K562 (cell line): ENCODE data around the gene IGLON5. TPM values are rescaled to one million over a fixed set of nuclear protein-coding genes. Genes with fewer than 3 reads are reported as not detected.

Experiments
- CEBPB ChIP-seq: fragments of 450-650 bp; IDR thresholded peaks from 2 replicates; pipeline ENCODE4 v1.6.1; 2016; ENCODE audit warnings: missing genetic modification characterization, missing compliant biosample characterization
- CTCFL ChIP-seq: IDR thresholded peaks from 2 replicates; pipeline ENCODE4 v1.6.1; 2011; ENCODE audit warnings: borderline replicate concordance, low read depth, mild to moderate bottlenecking, moderate library complexity, low read length; ENCODE audit not compliant: insufficient read depth, poor library complexity, severe bottlenecking
- FOXP4 ChIP-seq: sonication (generic); formaldehyde crosslinking; IDR thresholded peaks from 2 replicates; pipeline ENCODE4 v1.8.0; 2022; ENCODE audit warnings: mild to moderate bottlenecking, missing genetic modification reagents, borderline replicate concordance
- GTF2F1 ChIP-seq: IDR thresholded peaks from 2 replicates; pipeline ENCODE4 v1.6.1; 2011; ENCODE audit warnings: low read depth, low read length, improper control_type of control experiment
- HCFC1 ChIP-seq: IDR thresholded peaks from 2 replicates; pipeline ENCODE4 v1.6.1; 2012; ENCODE audit warnings: low read depth, low read length, improper control_type of control experiment
- MAZ ChIP-seq, 2 experiments: fragments of 450-650 bp in 1 of 2; sonication (generic) in 1 of 2; formaldehyde crosslinking; IDR thresholded peaks in 1 of 2; conservative IDR thresholded peaks in 1 of 2; 2 replicates each; pipeline versions ENCODE4 v1.4.0 to v1.5.0; 2020; ENCODE audit warnings: mild to moderate bottlenecking in 1 of 2, missing genetic modification reagents in 1 of 2
- NONO ChIP-seq, 2 experiments: fragments of 200-400 bp in 1 of 2; fragments of 450-650 bp in 1 of 2; formaldehyde crosslinking in 1 of 2; IDR thresholded peaks; 2 replicates each; pipeline ENCODE4 v1.6.1; 2017; ENCODE audit warnings: low read depth in 2 of 2, mild to moderate bottlenecking in 2 of 2, moderate library complexity in 2 of 2, low read length in 1 of 2
- RAD21 ChIP-seq, 2 experiments: fragments of 250-450 bp in 1 of 2; fragments of 450-650 bp in 1 of 2; sonication (Bioruptor Pico) in 1 of 2; formaldehyde crosslinking in 1 of 2; IDR thresholded peaks in 1 of 2; conservative IDR thresholded peaks in 1 of 2; 2 replicates each; pipeline versions ENCODE4 v1.4.0 to v1.8.0; 2020 to 2022; ENCODE audit warnings: mild to moderate bottlenecking in 2 of 2, moderate library complexity in 1 of 2
- ZBTB5 ChIP-seq: fragments of 450-650 bp; IDR thresholded peaks from 2 replicates; pipeline ENCODE4 v1.6.1; 2017; ENCODE audit warnings: antibody characterized with exemption
- ZFP30 ChIP-seq: fragments of 250-450 bp; sonication (Bioruptor Pico); IDR thresholded peaks from 2 replicates; pipeline ENCODE4 v1.8.0; 2022; ENCODE audit warnings: moderate library complexity, mild to moderate bottlenecking, inconsistent platforms, borderline replicate concordance
- ZNF121 ChIP-seq: sonication (generic); formaldehyde crosslinking; conservative IDR thresholded peaks from 2 replicates; pipeline ENCODE4 v1.8.0; 2022; ENCODE audit warnings: missing genetic modification reagents
- ZNF253 ChIP-seq: fragments of 250-450 bp; sonication (Bioruptor Pico); conservative IDR thresholded peaks from 2 replicates; pipeline ENCODE4 v1.6.1; 2021; ENCODE audit warnings: mild to moderate bottlenecking
- ZNF316 ChIP-seq: fragments of 450-650 bp; IDR thresholded peaks from 2 replicates; pipeline ENCODE4 v1.6.1; 2016
- polyA plus RNA-seq, 8 experiments: library from polyadenylated mRNA; depleted of rRNA in 4 of 8; stranded (reverse) in 5 of 8; unstranded in 3 of 8; fragments of >200 nt; fragmentation: Nextera tagmentation in 2 of 8; fragmentation: Illumina TruSeq in 1 of 8; extraction: Ambion mirVana in 2 of 8; extraction: Trizol in 1 of 8; gene quantifications; 2 replicates each; pipeline versions ENCODE4 v1.2.1 to v1.2.3, GENCODE V29; 2011 to 2014; ENCODE audit warnings: inconsistent platforms in 1 of 8, missing spikeins in 1 of 8
- total RNA-seq, 7 experiments: library from RNA; depleted of rRNA in 6 of 7; stranded (reverse); fragments of >200 nt in 6 of 7; fragmentation: Illumina TruSeq in 2 of 7; extraction: Trizol in 2 of 7; gene quantifications; 2 replicates each; pipeline versions ENCODE4 v1.2.1 to v1.2.3, GENCODE V29; 2011 to 2021; ENCODE audit warnings: low replicate concordance in 1 of 7
- TF ChIP-seq, protein P1 (sequence below): sonication (generic); formaldehyde crosslinking; IDR thresholded peaks from 2 replicates; pipeline ENCODE4 v1.8.0; 2022; ENCODE audit warnings: mild to moderate bottlenecking, missing genetic modification reagents
- TF ChIP-seq, protein P2 (sequence below): IDR thresholded peaks from 3 replicates; pipeline ENCODE4 v1.6.1; 2011; ENCODE audit warnings: borderline replicate concordance, mild to moderate bottlenecking; ENCODE audit not compliant: insufficient read length, insufficient read depth
- TF ChIP-seq, protein P3 (sequence below), 2 experiments: fragments of 250-450 bp in 1 of 2; fragments of 450-650 bp in 1 of 2; sonication (Bioruptor Pico) in 1 of 2; IDR thresholded peaks; 2 replicates each; pipeline versions ENCODE4 v1.6.1 to v1.8.0; 2016 to 2021; ENCODE audit warnings: mild to moderate bottlenecking in 2 of 2, moderate library complexity in 2 of 2, missing compliant biosample characterization in 1 of 2, missing genetic modification characterization in 1 of 2

IGLON5 gene
- total and polyA plus RNA-seq, 9 of the 15 experiments (the other 6 are each of a cell fraction or from before 2014, with no cell fraction given), result 0.03 to 0.22 (median 0.14) TPM; not detected in 2

- TF ChIP-seq, protein P1, sequence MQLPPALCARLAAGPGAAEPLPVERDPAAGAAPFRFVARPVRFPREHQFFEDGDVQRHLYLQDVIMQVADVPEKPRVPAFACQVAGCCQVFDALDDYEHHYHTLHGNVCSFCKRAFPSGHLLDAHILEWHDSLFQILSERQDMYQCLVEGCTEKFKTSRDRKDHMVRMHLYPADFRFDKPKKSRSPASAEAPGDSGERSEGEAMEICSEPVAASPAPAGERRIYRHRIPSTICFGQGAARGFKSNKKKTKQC, result no peak
- TF ChIP-seq ZFP30 (CRISPR knock-in tag) (no peak), CEBPB (tag) (no peak), MAZ (CRISPR knock-in tag; conservative IDR thresholded peaks at IDR 0.05 in 1 of 2, IDR thresholded peaks at IDR 0.05 in 1 of 2) (peak in 1 of 2 experiments; percentile 15; a peak in 1 of 4 replicates), NONO (IDR thresholded peaks at IDR 0.05; ENCODE audit: low read depth in 2 of 2, low read length in 1 of 2) (peak in 1 of 2 experiments; percentile 26; a peak in 1 of 4 replicates), RAD21 (CRISPR knock-in tag; conservative IDR thresholded peaks at IDR 0.05 in 1 of 2, IDR thresholded peaks at IDR 0.05 in 1 of 2) (0 out of 4 replicates have a peak, but pooled peaks of 1 of the 2 experiments have one; percentile 4), CTCFL (no peak), ZNF316 (no peak), ZBTB5 (no peak), FOXP4 (no peak), ZNF121 (CRISPR knock-in tag) (no peak), GTF2F1 (no peak), HCFC1 (no peak), ZNF253 (CRISPR knock-in tag) (no peak)
- TF ChIP-seq, protein P2, sequence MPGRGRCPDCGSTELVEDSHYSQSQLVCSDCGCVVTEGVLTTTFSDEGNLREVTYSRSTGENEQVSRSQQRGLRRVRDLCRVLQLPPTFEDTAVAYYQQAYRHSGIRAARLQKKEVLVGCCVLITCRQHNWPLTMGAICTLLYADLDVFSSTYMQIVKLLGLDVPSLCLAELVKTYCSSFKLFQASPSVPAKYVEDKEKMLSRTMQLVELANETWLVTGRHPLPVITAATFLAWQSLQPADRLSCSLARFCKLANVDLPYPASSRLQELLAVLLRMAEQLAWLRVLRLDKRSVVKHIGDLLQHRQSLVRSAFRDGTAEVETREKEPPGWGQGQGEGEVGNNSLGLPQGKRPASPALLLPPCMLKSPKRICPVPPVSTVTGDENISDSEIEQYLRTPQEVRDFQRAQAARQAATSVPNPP, result no peak
- TF ChIP-seq, protein P3, sequence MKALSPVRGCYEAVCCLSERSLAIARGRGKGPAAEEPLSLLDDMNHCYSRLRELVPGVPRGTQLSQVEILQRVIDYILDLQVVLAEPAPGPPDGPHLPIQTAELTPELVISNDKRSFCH (CRISPR knock-in tag; IDR thresholded peaks at IDR 0.05), result no peak
- TF ChIP-seq, protein P3 (tag; IDR thresholded peaks at IDR 0.05), result no peak
Observed at GRCh38 chr19:51365965-51366388, 54.5 kb downstream of the IGLON5 start, which contains the start of gene ETFB (continued).
